MM.1S (cell line): Measurements from ENCODE around the gene GPR35.
"Not testable (repeated sequence)": the region's sequence is repeated elsewhere in the genome, so short reads cannot be mapped to it uniquely, and the experiment has no call there.

Experiments used
- DNase-seq: peaks from one replicate; pipeline ENCODE4 v3.0.0-alpha.2; 2015
- H2AFZ ChIP-seq: fragments of 300-600 bp; sonication (generic); 2 replicates; pipeline ENCODE4 v1.6.0; 2016; ENCODE audit warnings: antibody characterized with exemption, low read length
- H3F3A ChIP-seq: fragments of 300-600 bp; sonication (generic); 2 replicates; pipeline ENCODE4 v1.6.1; 2016; ENCODE audit warnings: mild to moderate bottlenecking, antibody characterized with exemption, low read length, moderate library complexity, mixed read lengths; ENCODE audit not compliant: insufficient read depth
- H3K27ac ChIP-seq: fragments of 300-600 bp; sonication (generic); 2 replicates; pipeline ENCODE4 v1.5.1; 2016; ENCODE audit warnings: mild to moderate bottlenecking, low read length
- H3K27me3 ChIP-seq: fragments of 300-600 bp; sonication (generic); replicated peaks from 2 replicates; pipeline ENCODE4 v1.6.0; 2016; ENCODE audit warnings: low read length; ENCODE audit not compliant: insufficient read depth
- H3K36me3 ChIP-seq: fragments of 300-600 bp; sonication (generic); replicated peaks from 2 replicates; pipeline ENCODE4 v1.6.1; 2016; ENCODE audit warnings: mild to moderate bottlenecking, low read length, mixed read lengths; ENCODE audit not compliant: insufficient read depth
- H3K4me1 ChIP-seq: fragments of 300-600 bp; sonication (generic); 2 replicates; pipeline ENCODE4 v1.6.1; 2016; ENCODE audit warnings: low read length, mixed read lengths
- H3K4me2 ChIP-seq: fragments of 300-600 bp; sonication (generic); 2 replicates; pipeline ENCODE4 v1.6.0; 2016; ENCODE audit warnings: low read depth, low read length
- H3K4me3 ChIP-seq: fragments of 300-600 bp; sonication (generic); 2 replicates; pipeline ENCODE4 v1.5.1; 2016; ENCODE audit warnings: low read length, mixed read lengths
- H3K79me2 ChIP-seq: fragments of 300-600 bp; sonication (generic); 2 replicates; pipeline ENCODE4 v1.6.1; 2016; ENCODE audit warnings: mixed run types, low read length, mixed read lengths
- H3K9ac ChIP-seq: fragments of 300-600 bp; sonication (generic); 2 replicates; pipeline ENCODE4 v1.6.1; 2016; ENCODE audit warnings: low read length, mixed read lengths
- H3K9me2 ChIP-seq: fragments of 300-600 bp; sonication (generic); replicated peaks from 2 replicates; pipeline ENCODE4 v1.6.1; 2016; ENCODE audit warnings: mild to moderate bottlenecking, low read length, mixed read lengths; ENCODE audit not compliant: insufficient read depth
- H3K9me3 ChIP-seq: fragments of 300-600 bp; sonication (generic); replicated peaks from 2 replicates; pipeline ENCODE4 v1.6.1; 2016; ENCODE audit warnings: mild to moderate bottlenecking, low read length, mixed read lengths; ENCODE audit not compliant: insufficient read depth
- H4K20me1 ChIP-seq: fragments of 300-600 bp; sonication (generic); 2 replicates; pipeline ENCODE4 v1.6.1; 2016; ENCODE audit warnings: mild to moderate bottlenecking, low read length, moderate library complexity, mixed read lengths; ENCODE audit not compliant: insufficient read depth
- CTCF ChIP-seq: fragments of 300-600 bp; sonication (generic); IDR thresholded peaks from 2 replicates; pipeline ENCODE4 v1.5.1; 2016; ENCODE audit warnings: antibody characterized with exemption, low read length, mixed read lengths
- EZH2 ChIP-seq: fragments of 300-600 bp; sonication (generic); optimal IDR thresholded peaks from 2 replicates; pipeline ENCODE3; 2017; ENCODE audit warnings: low read depth, mild to moderate bottlenecking, antibody characterized with exemption, low read length, mixed read lengths
- EZH2phosphoT487 ChIP-seq: fragments of 300-600 bp; sonication (generic); IDR thresholded peaks from 2 replicates; pipeline ENCODE4 v1.6.1; 2018; ENCODE audit warnings: antibody characterized with exemption, low read length

GPR35 gene

DNA sequence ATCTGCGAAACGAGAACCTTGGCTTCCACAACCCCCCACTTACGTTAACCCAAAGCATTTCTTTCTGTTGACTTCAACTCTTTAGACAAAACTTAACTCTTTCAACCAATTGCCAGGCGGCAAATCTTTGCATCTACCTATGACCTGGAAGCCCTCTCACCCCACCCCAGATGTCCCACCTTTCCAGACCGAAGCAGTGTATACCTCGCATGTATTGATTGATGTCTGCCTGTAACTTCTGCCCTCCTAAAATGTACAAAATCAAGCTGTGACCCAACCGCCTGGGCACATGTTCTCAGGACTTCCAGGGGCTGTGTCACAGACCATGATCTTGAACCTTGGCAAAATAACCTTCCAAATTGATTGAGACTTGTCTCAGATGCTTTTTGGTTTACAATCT lies 45.1 kb downstream of the GPR35 start:
- Histone ChIP-seq H4K20me1 (no peaks in the 10 kb centered on the region), H3K27ac (no peak overlapping the region), H3K36me3 (no peaks in the 10 kb centered on the region), H3K4me2 (no peak overlapping the region), H3K4me3 (no peak overlapping the region), H3K9ac (no peak overlapping the region), H2AFZ (no peak overlapping the region), H3F3A (no peaks in the 10 kb centered on the region), H3K79me2 (no peaks in the 10 kb centered on the region), H3K9me2 (no peaks in the 10 kb centered on the region), H3K9me3 (no peaks in the 10 kb centered on the region), H3K4me1 (no peaks in the 10 kb centered on the region), H3K27me3 (peaks cover 55% of the 10 kb centered on the region)
- TF ChIP-seq EZH2phosphoT487, result no peak
- no peak for TF ChIP-seq EZH2
- DNase-seq, result no peak

DNA sequence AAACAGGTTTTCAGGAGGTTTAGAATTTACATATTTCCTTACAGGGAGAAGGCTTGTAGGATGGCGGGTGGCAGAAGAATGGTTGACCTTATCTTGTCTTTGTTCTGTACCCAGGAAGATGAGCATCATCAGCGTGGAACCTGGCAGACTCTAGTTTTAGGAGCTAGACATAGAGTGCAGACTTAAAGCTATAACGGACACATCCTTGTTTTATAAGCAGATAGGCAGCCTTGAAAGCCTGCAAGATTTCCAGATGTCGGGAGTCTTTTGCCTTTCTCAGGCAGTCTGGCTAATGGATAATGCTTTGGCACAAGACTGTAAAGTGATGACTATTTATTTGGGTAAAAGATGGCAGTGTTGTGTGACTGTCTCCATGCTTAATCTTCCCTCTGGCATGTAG lies 45.7 kb downstream of the GPR35 start:
- Histone ChIP-seq H3F3A (no peaks in the 10 kb centered on the region), H3K9me3 (no peaks in the 10 kb centered on the region), H3K4me3 (no peak overlapping the region), H4K20me1 (no peaks in the 10 kb centered on the region), H3K9ac (no peak overlapping the region), H3K27me3 (peaks cover 53% of the 10 kb centered on the region), H3K27ac (no peak overlapping the region), H3K36me3 (no peaks in the 10 kb centered on the region), H3K4me2 (no peak overlapping the region), H2AFZ (no peak overlapping the region), H3K9me2 (no peaks in the 10 kb centered on the region), H3K79me2 (no peaks in the 10 kb centered on the region), H3K4me1 (no peaks in the 10 kb centered on the region)
- TF ChIP-seq EZH2 (no peak), CTCF (no peak), EZH2phosphoT487 (no peak)
- no peak for DNase-seq

GRCh38 chr2:240672076-240672700 lies 46.9 kb downstream of the GPR35 start:
- H3K4me3 ChIP-seq, result no peak overlapping the region
- DNase-seq, result no peak
- no peaks in the 10 kb centered on the region for H3K9me2 ChIP-seq
- peaks cover 41% of the 10 kb centered on the region for H3K27me3 ChIP-seq
- no peaks in the 10 kb centered on the region for H3K36me3 ChIP-seq
- no peaks in the 10 kb centered on the region for H3K79me2 ChIP-seq
- H3K9me3 ChIP-seq, result no peaks in the 10 kb centered on the region
- no peak overlapping the region for H2AFZ ChIP-seq
- H3K4me2 ChIP-seq, result no peak overlapping the region
- H3F3A ChIP-seq, result no peaks in the 10 kb centered on the region
- TF ChIP-seq EZH2phosphoT487 (no peak), CTCF (no peak), EZH2 (no peak)
- H3K27ac ChIP-seq, result no peak overlapping the region
- no peaks in the 10 kb centered on the region for H4K20me1 ChIP-seq
- no peak overlapping the region for H3K9ac ChIP-seq
- no peaks in the 10 kb centered on the region for H3K4me1 ChIP-seq

GRCh38 chr2:240672701-240673190 lies 47.5 kb downstream of the GPR35 start:
- no peaks in the 10 kb centered on the region for H4K20me1 ChIP-seq
- H3K4me1 ChIP-seq, result no peaks in the 10 kb centered on the region
- H3F3A ChIP-seq, result no peaks in the 10 kb centered on the region
- no peak overlapping the region for H3K27ac ChIP-seq
- no peak for DNase-seq
- no peaks in the 10 kb centered on the region for H3K9me3 ChIP-seq
- TF ChIP-seq EZH2 (no peak), EZH2phosphoT487 (no peak), CTCF (no peak)
- H3K9ac ChIP-seq, result no peak overlapping the region
- H3K36me3 ChIP-seq, result no peaks in the 10 kb centered on the region
- H3K27me3 ChIP-seq, result peaks cover 36% of the 10 kb centered on the region
- H2AFZ ChIP-seq, result no peak overlapping the region
- no peak overlapping the region for H3K4me3 ChIP-seq
- H3K9me2 ChIP-seq, result no peaks in the 10 kb centered on the region
- no peaks in the 10 kb centered on the region for H3K79me2 ChIP-seq
- no peak overlapping the region for H3K4me2 ChIP-seq

GRCh38 chr2:240674461-240675184 lies 49.3 kb downstream of the GPR35 start:
- not testable (repeated sequence) for H3K4me1 ChIP-seq, H3K4me3 ChIP-seq, H2AFZ ChIP-seq, H3F3A ChIP-seq, H3K9me2 ChIP-seq, H4K20me1 ChIP-seq, H3K27ac ChIP-seq, H3K9me3 ChIP-seq, H3K9ac ChIP-seq, H3K4me2 ChIP-seq, H3K79me2 ChIP-seq, H3K36me3 ChIP-seq, DNase-seq
- peaks cover 23% of the 10 kb centered on the region for H3K27me3 ChIP-seq
